Effector memory CD8-positive, alpha-beta T cell (primary cell): ENCODE data around the gene IQCN.
A peak's percentile ranks its signal among the peaks of the same experiment; 100 is the strongest.

Experiments used
- ATAC-seq: fragments of 150-1000 bp; cut with Tn5 transposase; replicated peaks from 2 replicates; pipeline ENCODE4 v1.10.0; 2021; ENCODE audit warnings: mild to moderate bottlenecking, moderate library complexity
- DNase-seq, 3 experiments: peaks; one replicate each; pipeline ENCODE4 v3.0.0; 2021
- H3K27ac Mint-ChIP-seq, 2 donors: one replicate each; pipeline ENCODE4 v1.8.0; 2022; ENCODE audit warnings: mild to moderate bottlenecking in 2 of 2, mixed read lengths in 2 of 2, moderate library complexity in 2 of 2
- H3K27me3 Mint-ChIP-seq, 2 donors: one replicate each; pipeline ENCODE4 v1.8.0; 2022; ENCODE audit warnings: mixed read lengths in 2 of 2
- H3K36me3 Mint-ChIP-seq: one replicate; pipeline ENCODE4 v1.8.0; 2022; ENCODE audit warnings: mild to moderate bottlenecking, moderate library complexity, mixed read lengths; ENCODE audit not compliant: insufficient read depth
- H3K4me1 Mint-ChIP-seq, 2 donors: one replicate each; pipeline ENCODE4 v1.8.0; 2022; ENCODE audit warnings: low read depth in 2 of 2, mixed read lengths in 2 of 2
- H3K4me3 Mint-ChIP-seq, 2 donors: one replicate each; pipeline ENCODE4 v1.8.0; 2022; ENCODE audit warnings: mild to moderate bottlenecking in 2 of 2, mixed read lengths in 2 of 2, moderate library complexity in 2 of 2
- H3K9me3 Mint-ChIP-seq, 2 donors: one replicate each; pipeline ENCODE4 v1.8.0; 2022; ENCODE audit warnings: mixed read lengths in 2 of 2

Gene IQCN

DNA sequence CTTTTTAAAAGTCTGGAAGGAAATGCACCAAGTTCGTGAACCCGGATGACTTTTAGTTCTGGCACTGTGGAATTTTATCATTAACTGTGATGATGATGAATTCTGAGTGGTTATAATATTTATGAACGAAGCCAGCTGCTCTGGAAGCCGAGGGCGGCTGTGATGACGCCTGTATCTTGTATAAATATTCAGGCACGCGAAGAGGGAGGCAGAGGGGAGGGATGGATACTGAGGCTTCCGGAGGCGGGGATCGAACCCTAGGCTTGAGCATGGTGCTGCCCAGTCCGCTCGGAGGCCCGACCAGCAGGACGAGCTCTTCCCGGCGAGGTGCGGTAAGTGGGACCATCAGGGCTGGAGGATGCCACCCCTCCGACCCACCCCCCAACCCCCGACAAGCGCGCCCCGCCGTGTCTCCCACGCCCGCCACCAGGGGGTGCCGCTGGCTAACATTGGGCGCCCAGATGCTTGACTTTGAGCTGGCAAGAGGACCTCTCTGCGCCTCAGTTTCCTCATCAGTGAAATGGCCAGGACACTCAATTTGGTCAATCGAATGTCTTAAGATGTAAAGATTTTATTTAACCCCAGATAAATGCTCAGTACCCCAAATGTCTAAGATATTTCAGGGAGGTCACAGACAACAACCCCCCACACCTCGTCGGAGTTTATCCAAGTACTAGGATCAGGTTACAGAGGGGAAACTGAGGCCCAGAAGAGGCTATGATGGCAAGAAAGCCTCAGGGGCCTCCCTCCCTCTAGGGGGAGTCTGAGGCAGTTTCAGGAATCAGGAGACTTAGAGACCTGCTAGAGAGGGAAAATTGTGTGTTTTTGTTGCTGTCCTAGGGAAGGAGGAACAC lies 65.9 kb downstream of the IQCN start:
- H3K4me3 Mint-ChIP-seq, result no peak overlapping the region
- H3K9me3 Mint-ChIP-seq, result no peaks in the 10 kb centered on the region
- H3K4me1 Mint-ChIP-seq, result peaks cover 8% of the 10 kb centered on the region in 2 donors
- peaks cover 20% of the 10 kb centered on the region for H3K36me3 Mint-ChIP-seq
- peak; percentile 37 to 45 (median 40) for DNase-seq
- peaks cover 9 to 28% of the 10 kb centered on the region in 2 donors for H3K27me3 Mint-ChIP-seq
- H3K27ac Mint-ChIP-seq, result no peak overlapping the region
- no peak for ATAC-seq
